Loucy (cell line): ENCODE measurements around the gene PACRG.

Experiments used
- H2AFZ ChIP-seq: fragments of 200-600 bp; sonication (generic); 2 replicates; pipeline ENCODE4 v1.6.0; 2016; ENCODE audit warnings: antibody characterized with exemption, mild to moderate bottlenecking, low read length, moderate library complexity
- H3F3A ChIP-seq: fragments of 200-600 bp; 2 replicates; pipeline ENCODE4 v1.6.0; 2016; ENCODE audit warnings: antibody characterized with exemption, low read depth, mild to moderate bottlenecking
- H3K27me3 ChIP-seq: fragments of 200-600 bp; sonication (generic); 2 replicates; pipeline ENCODE4 v1.6.1; 2014; ENCODE audit warnings: low read length, mild to moderate bottlenecking; ENCODE audit not compliant: insufficient read depth, poor library complexity, severe bottlenecking
- H3K36me3 ChIP-seq: fragments of 200-600 bp; sonication (generic); 2 replicates; pipeline ENCODE4 v1.6.1; 2016; ENCODE audit warnings: low read length; ENCODE audit not compliant: insufficient read depth
- H3K4me1 ChIP-seq: fragments of 200-600 bp; sonication (generic); 2 replicates; pipeline ENCODE4 v1.5.1; 2014; ENCODE audit warnings: low read length, mild to moderate bottlenecking; ENCODE audit not compliant: insufficient read depth, poor library complexity, severe bottlenecking
- H3K4me2 ChIP-seq: fragments of 200-600 bp; sonication (generic); 2 replicates; pipeline ENCODE4 v1.6.0; 2014; ENCODE audit warnings: antibody characterized with exemption, low read length, low read depth, mild to moderate bottlenecking; ENCODE audit not compliant: poor library complexity, severe bottlenecking
- H3K4me3 ChIP-seq: fragments of 200-600 bp; sonication (generic); 2 replicates; pipeline ENCODE4 v1.5.1; 2014; ENCODE audit warnings: low read length, mild to moderate bottlenecking, mixed read lengths; ENCODE audit not compliant: poor library complexity, severe bottlenecking
- H3K79me2 ChIP-seq: fragments of 200-600 bp; sonication (generic); 2 replicates; pipeline ENCODE4 v1.6.1; 2014; ENCODE audit warnings: low read length; ENCODE audit not compliant: insufficient read depth
- H3K9ac ChIP-seq: fragments of 200-600 bp; sonication (generic); 2 replicates; pipeline ENCODE4 v1.6.0; 2014; ENCODE audit warnings: mild to moderate bottlenecking, low read depth, low read length, moderate library complexity; ENCODE audit not compliant: poor library complexity, severe bottlenecking
- H3K9me2 ChIP-seq: fragments of 200-600 bp; sonication (generic); replicated peaks from 2 replicates; pipeline ENCODE4 v1.6.1; 2016; ENCODE audit warnings: low read depth, low read length, mixed read lengths
- H3K9me3 ChIP-seq: fragments of 200-600 bp; sonication (generic); 2 replicates; pipeline ENCODE4 v1.6.1; 2014; ENCODE audit warnings: mild to moderate bottlenecking, antibody characterized with exemption, low read length, low read depth; ENCODE audit not compliant: insufficient read depth
- H4K20me1 ChIP-seq: fragments of 200-600 bp; sonication (generic); 2 replicates; pipeline ENCODE4 v1.6.0; 2014; ENCODE audit warnings: antibody characterized with exemption, low read length, mild to moderate bottlenecking; ENCODE audit not compliant: insufficient read depth, poor library complexity, severe bottlenecking
- EZH2phosphoT487 ChIP-seq: fragments of 200-600 bp; IDR thresholded peaks from 2 replicates; pipeline ENCODE4 v1.6.1; 2018; ENCODE audit warnings: antibody characterized with exemption, mild to moderate bottlenecking, moderate library complexity, borderline replicate concordance
- TF ChIP-seq, protein P1 (sequence below): fragments of 200-600 bp; sonication (generic); conservative IDR thresholded peaks from 2 replicates; pipeline ENCODE4 v1.5.1; 2014; ENCODE audit warnings: mild to moderate bottlenecking, antibody characterized with exemption, low read length

Gene PACRG

DNA sequence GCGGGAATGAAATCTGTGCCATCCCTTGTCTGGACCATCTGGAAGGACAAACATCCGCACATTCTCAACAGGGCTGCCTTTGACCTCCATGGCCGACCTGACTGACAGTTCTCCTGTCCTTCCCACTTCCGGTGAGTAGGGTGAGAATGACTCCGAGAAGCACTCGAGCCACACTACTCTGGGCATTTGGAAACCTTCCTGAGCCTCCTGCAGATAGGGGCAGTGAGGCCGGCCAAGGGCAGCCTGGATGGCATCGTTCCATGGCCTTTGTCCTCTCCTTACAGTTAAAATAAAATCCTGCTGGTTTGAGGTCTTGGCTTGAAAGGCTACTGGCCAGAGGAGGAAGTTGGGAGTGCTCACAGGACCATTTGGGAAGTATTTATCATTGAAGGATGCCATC, 615.8 kb downstream of the PACRG start:
- Histone ChIP-seq H3K9me3 (no peaks in the 10 kb centered on the region; the same call in 1 of the 2 replicates), H3K4me1 (no peaks in the 10 kb centered on the region), H3K4me2 (no peak overlapping the region), H3K36me3 (no peaks in the 10 kb centered on the region), H2AFZ (no peak overlapping the region), H3K9ac (no peak overlapping the region), H3F3A (no peaks in the 10 kb centered on the region), H3K4me3 (no peak overlapping the region), H3K9me2 (no peaks in the 10 kb centered on the region), H3K27me3 (no peaks in the 10 kb centered on the region), H4K20me1 (no peaks in the 10 kb centered on the region), H3K79me2 (no peaks in the 10 kb centered on the region)
- TF ChIP-seq, protein P1, sequence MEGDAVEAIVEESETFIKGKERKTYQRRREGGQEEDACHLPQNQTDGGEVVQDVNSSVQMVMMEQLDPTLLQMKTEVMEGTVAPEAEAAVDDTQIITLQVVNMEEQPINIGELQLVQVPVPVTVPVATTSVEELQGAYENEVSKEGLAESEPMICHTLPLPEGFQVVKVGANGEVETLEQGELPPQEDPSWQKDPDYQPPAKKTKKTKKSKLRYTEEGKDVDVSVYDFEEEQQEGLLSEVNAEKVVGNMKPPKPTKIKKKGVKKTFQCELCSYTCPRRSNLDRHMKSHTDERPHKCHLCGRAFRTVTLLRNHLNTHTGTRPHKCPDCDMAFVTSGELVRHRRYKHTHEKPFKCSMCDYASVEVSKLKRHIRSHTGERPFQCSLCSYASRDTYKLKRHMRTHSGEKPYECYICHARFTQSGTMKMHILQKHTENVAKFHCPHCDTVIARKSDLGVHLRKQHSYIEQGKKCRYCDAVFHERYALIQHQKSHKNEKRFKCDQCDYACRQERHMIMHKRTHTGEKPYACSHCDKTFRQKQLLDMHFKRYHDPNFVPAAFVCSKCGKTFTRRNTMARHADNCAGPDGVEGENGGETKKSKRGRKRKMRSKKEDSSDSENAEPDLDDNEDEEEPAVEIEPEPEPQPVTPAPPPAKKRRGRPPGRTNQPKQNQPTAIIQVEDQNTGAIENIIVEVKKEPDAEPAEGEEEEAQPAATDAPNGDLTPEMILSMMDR: no peak
- no peak for TF ChIP-seq EZH2phosphoT487

DNA sequence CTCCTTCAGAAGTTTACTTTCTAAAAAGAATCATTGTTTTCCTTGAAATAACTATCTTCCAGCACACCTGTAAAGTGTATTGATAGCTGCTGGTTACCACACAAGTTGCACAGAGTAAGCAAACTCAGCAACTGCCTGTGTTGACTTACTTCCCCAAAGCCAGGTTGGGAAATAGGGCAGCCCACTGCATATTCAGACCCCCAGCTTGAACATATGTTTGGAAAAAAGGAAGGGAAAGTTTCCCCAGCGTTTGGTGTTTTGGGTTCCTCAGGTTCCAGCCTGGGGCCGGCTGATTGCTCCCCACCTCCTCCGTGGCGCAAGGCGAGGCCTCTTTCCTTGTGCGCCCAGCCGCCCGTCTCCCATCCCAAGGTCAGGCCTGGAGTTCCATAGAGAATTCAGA, 616.6 kb downstream of the PACRG start:
- Histone ChIP-seq H3K9ac (no peak overlapping the region), H3K4me3 (no peak overlapping the region), H3K9me2 (no peaks in the 10 kb centered on the region), H3K36me3 (no peaks in the 10 kb centered on the region), H3K9me3 (no peaks in the 10 kb centered on the region; the same call in 1 of the 2 replicates), H3K27me3 (no peaks in the 10 kb centered on the region), H3F3A (no peaks in the 10 kb centered on the region), H3K4me2 (no peak overlapping the region), H4K20me1 (no peaks in the 10 kb centered on the region), H3K4me1 (no peaks in the 10 kb centered on the region), H2AFZ (no peak overlapping the region), H3K79me2 (no peaks in the 10 kb centered on the region)
- TF ChIP-seq EZH2phosphoT487: no peak
- TF ChIP-seq, protein P1: no peak

DNA sequence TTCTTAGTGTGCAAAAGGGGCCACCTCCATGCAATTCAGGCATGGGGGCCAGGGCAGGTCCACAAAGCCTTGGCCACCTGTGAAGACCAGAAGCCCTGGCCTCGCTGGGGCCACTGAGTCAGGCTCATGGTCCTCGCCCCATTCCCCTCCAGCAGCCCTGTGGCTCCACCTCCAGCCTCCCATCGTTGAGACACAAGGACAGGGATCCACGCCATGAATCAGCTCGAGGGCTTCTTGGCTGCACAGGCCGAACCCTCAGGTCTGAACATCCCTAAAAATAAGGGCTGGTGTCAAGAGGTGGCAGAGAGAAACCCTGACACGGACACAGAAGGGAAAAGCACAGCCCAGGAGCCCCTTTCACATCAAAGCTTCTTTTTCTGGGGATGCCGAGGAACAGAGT, 618.2 kb downstream of the PACRG start:
- no peaks in the 10 kb centered on the region; the same call in 1 of the 2 replicates for H3K9me3 ChIP-seq
- no peak overlapping the region for H3K9ac ChIP-seq
- no peaks in the 10 kb centered on the region for H3K36me3 ChIP-seq
- H4K20me1 ChIP-seq: no peaks in the 10 kb centered on the region
- no peak overlapping the region for H3K4me3 ChIP-seq
- no peaks in the 10 kb centered on the region for H3K79me2 ChIP-seq
- no peaks in the 10 kb centered on the region for H3K27me3 ChIP-seq
- no peaks in the 10 kb centered on the region for H3K4me1 ChIP-seq
- H2AFZ ChIP-seq: no peak overlapping the region
- no peaks in the 10 kb centered on the region for H3F3A ChIP-seq
- no peak for TF ChIP-seq EZH2phosphoT487
- TF ChIP-seq, protein P1: no peak
- no peak overlapping the region for H3K4me2 ChIP-seq
- no peaks in the 10 kb centered on the region for H3K9me2 ChIP-seq
